Tibial nerve (tissue), 3 donors: ENCODE measurements around the gene WFS1.

Experiments used
- EP300 ChIP-seq, 2 donors: sonication (generic); formaldehyde crosslinking; IDR thresholded peaks; one replicate each; pipeline ENCODE4 v1.6.1; 2017; ENCODE audit warnings: antibody characterized with exemption in 2 of 2, mild to moderate bottlenecking in 1 of 2
- POLR2A ChIP-seq, 2 donors: fragments of 450-650 bp; IDR thresholded peaks; one replicate each; pipeline ENCODE4 v1.6.1; 2017; ENCODE audit warnings: antibody characterized with exemption in 2 of 2, mild to moderate bottlenecking in 2 of 2, moderate library complexity in 2 of 2

- TF ChIP-seq EP300 (IDR thresholded peaks at IDR 0.05) (peak in 1 of 2 donors; percentile 47), POLR2A (IDR thresholded peaks at IDR 0.05) (no peak)
Measured at GRCh38 chr4:6278801-6279197, 9.1 kb downstream of the WFS1 start.
